SH-SY5Y (cell line): ENCODE results near the gene CCDC32.

Experiments used
- GATA2 ChIP-seq: IDR thresholded peaks from 2 replicates; pipeline ENCODE4 v1.6.1; 2011; ENCODE audit warnings: mild to moderate bottlenecking, low read depth, low read length
- GATA3 ChIP-seq: IDR thresholded peaks from 2 replicates; pipeline ENCODE4 v1.6.1; 2011; ENCODE audit warnings: low read depth, mild to moderate bottlenecking, low read length, moderate library complexity

GRCh38 chr15:40598672-40599071 is 33.8 kb upstream of the CCDC32 start:
- TF ChIP-seq GATA2 (no peak), GATA3 (no peak)
